Skeletal muscle cell (primary cell): ENCODE data around the gene SLC1A2.

Source experiments
- DNase-seq: peaks from one replicate; pipeline ENCODE4 v3.0.0-alpha.2; 2010; ENCODE audit warnings: low read depth
- H3K4me3 ChIP-seq: 2 replicates; pipeline ENCODE4 v1.5.1; 2011; ENCODE audit warnings: low read depth, mild to moderate bottlenecking, control low read depth, low read length, moderate library complexity

SLC1A2 gene

DNA sequence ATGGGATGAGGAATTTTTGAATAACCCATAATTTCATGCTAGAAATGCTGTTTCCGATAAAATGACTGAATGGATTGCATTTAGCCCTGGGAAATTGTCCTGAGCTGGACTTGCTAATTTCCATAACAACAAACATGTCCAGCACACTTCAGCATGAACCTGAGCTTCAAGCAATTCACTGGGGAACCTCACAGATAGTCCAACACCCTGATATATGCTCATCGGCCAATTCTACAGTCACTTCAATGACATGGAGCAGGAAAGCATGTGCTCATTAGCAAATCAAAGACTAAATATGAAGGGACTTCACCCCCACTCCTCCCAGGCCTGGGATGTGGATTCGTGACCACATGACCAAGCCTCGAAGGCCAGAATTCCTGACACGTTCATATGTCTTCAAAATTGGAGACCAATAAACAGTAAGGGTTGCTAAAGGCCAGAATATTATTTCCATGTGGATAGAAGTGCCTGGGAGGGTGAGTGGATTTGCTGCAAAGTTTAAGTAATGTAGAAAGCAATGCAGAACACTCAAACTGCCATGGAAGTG is 131.9 kb downstream of the SLC1A2 start:
- DNase-seq: no peak
- H3K4me3 ChIP-seq: no peak overlapping the region

GRCh38 chr11:35286126-35286525 is 133.2 kb downstream of the SLC1A2 start:
- DNase-seq: no peak
- no peak overlapping the region for H3K4me3 ChIP-seq

DNA sequence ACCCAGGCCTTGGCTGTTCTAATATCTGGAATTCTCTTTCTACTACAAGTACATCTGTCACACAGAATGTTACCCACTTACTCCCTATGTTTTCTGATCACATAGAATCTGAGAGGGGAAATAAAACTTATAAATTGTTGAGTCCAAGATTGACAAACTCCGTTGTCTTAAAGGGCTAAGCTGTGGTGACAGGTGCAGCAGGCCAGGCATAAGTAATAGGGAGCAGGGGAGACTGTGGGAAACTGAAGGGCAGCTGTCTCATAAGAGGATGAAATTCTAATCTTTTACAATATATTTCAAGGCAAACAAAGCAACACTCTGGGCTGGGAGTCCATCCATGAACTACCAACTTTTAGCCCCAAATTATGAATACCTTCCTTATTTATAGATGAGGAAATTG is 133.9 kb downstream of the SLC1A2 start:
- no peak overlapping the region for H3K4me3 ChIP-seq
- no peak for DNase-seq

- H3K4me3 ChIP-seq: no peak overlapping the region
- no peak for DNase-seq
These were observed 137.0 kb downstream of the SLC1A2 start for GRCh38 chr11:35282221-35282882.

GRCh38 chr11:35281169-35281688 is 138.1 kb downstream of the SLC1A2 start:
- H3K4me3 ChIP-seq: no peak overlapping the region
- no peak for DNase-seq

- DNase-seq: no peak
- no peak overlapping the region for H3K4me3 ChIP-seq
These were observed 138.6 kb downstream of the SLC1A2 start for GRCh38 chr11:35280727-35281126.

DNA sequence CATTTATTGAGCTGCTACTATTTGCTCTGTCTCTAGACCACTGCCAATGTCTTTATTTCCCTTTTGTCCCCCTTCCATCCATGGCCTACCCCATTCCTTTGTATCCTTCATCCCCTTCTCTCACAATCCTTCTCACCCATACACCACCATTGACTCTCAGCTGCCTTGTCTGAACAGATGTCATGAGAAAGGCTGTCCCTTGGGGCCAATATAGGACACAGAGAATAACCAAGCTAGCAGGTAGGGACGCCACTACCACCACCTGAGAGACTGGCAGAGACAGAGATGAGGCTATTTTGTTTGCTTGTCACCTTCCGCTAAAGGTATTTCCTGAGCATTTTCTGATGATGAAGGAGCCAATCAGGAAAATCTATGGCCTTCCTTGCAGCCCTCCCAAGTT is 141.5 kb downstream of the SLC1A2 start:
- DNase-seq: no peak
- H3K4me3 ChIP-seq: no peak overlapping the region

DNA sequence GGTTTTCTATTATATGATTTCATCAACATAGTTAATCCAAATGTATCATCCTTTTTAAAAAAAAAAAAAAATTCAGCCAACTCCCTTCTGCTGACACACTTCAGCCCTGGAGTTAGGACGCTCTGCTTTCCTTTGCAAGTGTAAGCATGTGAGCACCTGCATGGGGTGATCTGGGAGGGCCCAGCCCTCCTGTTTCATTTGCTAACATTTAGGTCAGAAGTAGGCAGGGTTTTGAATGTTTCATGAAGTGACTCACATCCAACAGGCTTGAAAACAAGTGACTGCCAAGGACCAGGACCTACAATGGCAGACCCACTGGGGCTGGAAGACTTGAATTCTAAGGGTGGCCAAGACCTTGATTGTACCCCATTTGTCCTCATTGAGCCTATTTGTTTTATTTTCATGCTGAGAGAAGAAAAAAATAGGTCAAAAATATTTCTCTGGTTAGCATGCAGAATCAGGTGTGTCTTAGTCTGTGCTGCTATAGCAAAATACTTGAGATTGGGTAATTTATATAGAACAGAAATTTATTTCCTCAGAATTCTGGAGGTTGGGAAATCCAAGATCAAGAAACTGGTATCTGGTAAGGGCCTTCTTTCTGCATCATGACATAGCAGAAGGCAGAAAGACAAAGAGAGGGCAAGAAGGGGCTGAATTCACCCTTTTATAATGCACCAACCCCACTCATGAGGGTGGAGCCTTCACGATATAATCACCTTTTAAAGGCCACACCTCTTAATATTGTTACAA is 142.8 kb downstream of the SLC1A2 start:
- DNase-seq: no peak
- no peak overlapping the region for H3K4me3 ChIP-seq

- no peak for DNase-seq
- H3K4me3 ChIP-seq: no peak overlapping the region
These were observed 143.6 kb downstream of the SLC1A2 start for GRCh38 chr11:35275786-35276170.

DNA sequence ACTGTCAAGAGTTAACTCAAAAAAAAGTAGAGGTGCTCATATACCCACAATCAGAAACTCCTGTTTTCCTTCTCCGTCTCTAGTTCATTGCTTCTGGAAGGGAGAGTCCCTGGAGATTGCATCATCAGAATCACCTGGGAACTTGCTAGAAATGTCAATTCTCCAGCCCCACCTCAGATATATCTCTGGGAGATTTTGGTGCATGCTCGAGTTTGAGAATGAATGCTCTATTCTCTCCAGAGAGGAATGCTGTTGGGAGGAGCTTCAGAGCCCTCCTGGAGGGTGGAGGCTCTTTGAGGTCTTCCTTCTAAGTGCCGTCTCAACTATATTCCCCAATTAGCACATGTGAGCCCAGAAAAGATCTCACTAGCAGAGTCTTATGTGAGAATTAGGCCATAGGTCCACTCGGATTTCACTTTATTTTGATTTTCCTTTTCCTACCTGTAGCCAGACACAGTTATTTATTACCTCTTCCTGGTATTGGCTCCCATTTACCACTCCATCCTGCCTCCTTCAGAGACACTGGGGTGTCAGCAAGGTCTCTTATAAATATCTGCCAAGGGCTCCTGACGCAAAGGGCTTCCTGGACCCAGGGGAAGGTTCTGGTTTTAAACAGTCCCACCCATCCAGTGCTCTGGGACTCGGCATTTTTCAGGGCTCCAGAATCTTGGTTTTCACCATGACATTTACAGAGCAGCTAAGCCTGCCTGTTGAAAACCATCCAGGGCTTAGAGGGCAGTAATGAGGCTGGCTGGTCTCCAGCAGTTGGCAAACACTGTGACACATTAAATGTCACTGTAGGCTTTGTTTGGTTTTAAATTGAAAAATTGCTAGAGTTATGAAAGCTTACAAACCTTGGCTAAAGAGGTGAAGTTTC is 144.2 kb downstream of the SLC1A2 start:
- H3K4me3 ChIP-seq: no peak overlapping the region

DNA sequence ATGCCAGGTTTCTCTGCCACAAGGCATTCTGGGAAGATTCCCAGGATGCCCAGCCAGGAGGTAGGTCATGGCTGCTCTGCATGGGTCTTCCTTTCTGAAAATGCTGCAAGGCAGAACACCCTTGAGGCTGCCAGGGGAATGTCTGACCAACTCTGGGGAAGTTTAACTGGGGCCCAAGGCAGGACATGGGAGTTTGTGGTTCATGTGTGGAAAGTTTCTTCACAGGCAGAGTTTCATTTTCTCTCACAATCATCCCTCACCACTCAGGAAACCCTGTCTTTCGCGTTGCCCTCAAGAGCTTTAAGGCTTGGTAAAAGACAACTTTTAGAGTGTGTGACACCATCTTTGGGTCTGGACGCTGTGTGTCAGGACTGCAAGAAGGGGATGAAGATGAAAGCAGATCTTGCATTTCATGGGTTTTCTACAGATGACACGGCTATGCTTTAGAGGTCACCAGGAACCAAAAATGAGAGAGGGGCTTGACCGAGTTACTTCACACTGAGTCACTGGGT is 146.9 kb downstream of the SLC1A2 start:
- H3K4me3 ChIP-seq: no peak overlapping the region
- no peak for DNase-seq

More for the DNA sequence above, 144.2 kb downstream of the SLC1A2 start:
- no peak for DNase-seq

GRCh38 chr11:35271031-35271430 is 148.3 kb downstream of the SLC1A2 start:
- no peak overlapping the region for H3K4me3 ChIP-seq
- no peak for DNase-seq

DNA sequence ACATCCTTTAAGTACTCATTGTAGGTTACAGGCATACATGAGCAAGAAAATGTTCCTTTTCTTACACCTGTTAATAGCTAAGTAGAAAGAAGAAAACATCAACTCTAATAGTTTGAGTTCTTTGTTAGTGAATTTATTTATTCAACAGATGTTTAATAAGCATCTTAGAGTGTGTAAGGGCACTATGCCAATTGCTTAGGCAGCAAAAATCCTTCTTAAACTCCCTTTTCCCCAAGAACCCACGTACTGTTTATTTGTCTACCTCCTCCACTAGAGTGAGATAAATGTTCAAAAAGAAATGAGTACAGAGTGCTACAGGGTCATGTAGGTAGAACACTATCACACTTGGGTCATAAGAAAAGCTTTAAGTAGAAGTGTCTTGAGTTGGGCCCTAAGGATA is 149.0 kb downstream of the SLC1A2 start:
- no peak overlapping the region for H3K4me3 ChIP-seq
- no peak for DNase-seq

GRCh38 chr11:35267504-35267903 is 151.9 kb downstream of the SLC1A2 start:
- no peak for DNase-seq
- H3K4me3 ChIP-seq: no peak overlapping the region

- H3K4me3 ChIP-seq: no peak overlapping the region
- DNase-seq: no peak
These were observed 153.5 kb downstream of the SLC1A2 start for GRCh38 chr11:35265755-35266454.

DNA sequence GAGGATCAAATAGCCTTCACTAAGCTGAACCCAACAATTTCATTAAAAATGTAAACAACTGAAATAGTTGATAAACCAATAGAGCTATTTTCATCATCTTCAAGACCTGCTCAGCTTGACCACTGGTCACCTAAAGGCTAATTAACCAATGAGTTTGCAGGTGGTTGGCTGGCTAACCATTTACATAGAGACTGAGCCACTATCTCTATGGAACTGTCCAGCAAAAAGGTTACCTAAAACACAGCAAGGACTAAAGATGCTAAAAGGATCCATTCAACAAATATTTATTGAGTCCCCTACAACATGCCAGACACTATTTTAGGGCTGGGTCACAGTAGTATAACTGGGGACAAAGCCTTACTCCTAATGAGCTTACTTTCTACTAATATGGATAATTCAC is 156.6 kb downstream of the SLC1A2 start:
- no peak for DNase-seq

GRCh38 chr11:35262056-35262455 is 157.3 kb downstream of the SLC1A2 start:
- no peak overlapping the region for H3K4me3 ChIP-seq
- no peak for DNase-seq

More for the DNA sequence above, 156.6 kb downstream of the SLC1A2 start:
- no peak overlapping the region for H3K4me3 ChIP-seq

DNA sequence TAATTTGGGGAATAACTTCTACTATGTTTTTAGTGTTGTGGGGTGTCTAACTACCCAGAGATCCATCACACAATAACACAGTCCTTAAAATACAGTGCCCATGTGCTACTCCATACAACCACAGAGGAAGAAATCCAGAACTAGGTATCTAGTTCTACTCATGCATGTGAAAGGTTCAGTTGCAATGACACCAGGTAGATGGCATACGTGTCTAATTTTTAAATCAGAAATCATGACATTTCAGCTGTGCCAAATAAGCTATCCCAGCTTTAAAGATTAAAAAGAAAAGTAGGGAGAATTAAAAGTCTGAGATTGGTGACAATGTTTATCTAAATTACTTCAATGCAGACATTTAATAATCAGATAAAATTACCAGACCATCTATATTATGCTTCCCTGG is 158.2 kb downstream of the SLC1A2 start:
- no peak for DNase-seq
- no peak overlapping the region for H3K4me3 ChIP-seq
